IPS-18a (cell line): ENCODE data around the gene HOPX.

Experiments used
- H3K27ac ChIP-seq: one replicate; pipeline ENCODE4 v1.5.1; 2013; ENCODE audit warnings: low read length
- H3K27me3 ChIP-seq: one replicate; pipeline ENCODE4 v1.6.1; 2013; ENCODE audit warnings: mild to moderate bottlenecking, low read length; ENCODE audit not compliant: control insufficient read depth, insufficient read depth
- H3K36me3 ChIP-seq: one replicate; pipeline ENCODE4 v1.6.1; 2013; ENCODE audit warnings: low read depth, low read length; ENCODE audit not compliant: control insufficient read depth
- H3K4me1 ChIP-seq: one replicate; pipeline ENCODE4 v1.6.1; 2013; ENCODE audit warnings: low read depth, low read length; ENCODE audit not compliant: control insufficient read depth
- H3K4me3 ChIP-seq: one replicate; pipeline ENCODE4 v1.5.1; 2013; ENCODE audit warnings: low read length
- H3K9ac ChIP-seq: one replicate; pipeline ENCODE4 v1.6.1; 2013; ENCODE audit warnings: mild to moderate bottlenecking, low read length, moderate library complexity
- H3K9me3 ChIP-seq: one replicate; pipeline ENCODE4 v1.6.1; 2013; ENCODE audit warnings: low read depth, low read length; ENCODE audit not compliant: control insufficient read depth

Gene HOPX

DNA sequence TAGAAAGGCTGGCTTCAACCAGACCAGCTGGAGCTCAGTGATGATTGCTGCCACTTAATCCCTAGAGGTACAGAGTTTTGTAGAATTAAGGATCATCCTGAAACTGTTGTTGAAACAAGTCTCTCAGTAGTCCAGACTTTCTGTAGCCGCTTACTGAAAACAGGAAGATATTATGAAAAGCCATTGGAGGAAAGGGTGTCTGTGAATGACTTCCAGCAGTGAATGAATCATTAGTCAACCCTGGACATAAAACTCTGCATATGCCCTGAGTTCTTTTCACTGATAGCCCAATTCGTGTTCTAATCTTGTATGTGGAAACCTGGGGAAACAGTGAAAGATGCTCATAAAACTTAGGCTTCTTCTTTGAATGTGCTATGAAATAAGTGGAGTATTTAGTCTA lies 14.8 kb downstream of the HOPX start:
- Histone ChIP-seq H3K9me3 (no peaks in the 10 kb centered on the region), H3K27ac (no peak overlapping the region), H3K4me3 (no peak overlapping the region), H3K4me1 (peaks cover 7% of the 10 kb centered on the region), H3K36me3 (no peaks in the 10 kb centered on the region), H3K27me3 (peaks cover 3% of the 10 kb centered on the region), H3K9ac (no peak overlapping the region)

DNA sequence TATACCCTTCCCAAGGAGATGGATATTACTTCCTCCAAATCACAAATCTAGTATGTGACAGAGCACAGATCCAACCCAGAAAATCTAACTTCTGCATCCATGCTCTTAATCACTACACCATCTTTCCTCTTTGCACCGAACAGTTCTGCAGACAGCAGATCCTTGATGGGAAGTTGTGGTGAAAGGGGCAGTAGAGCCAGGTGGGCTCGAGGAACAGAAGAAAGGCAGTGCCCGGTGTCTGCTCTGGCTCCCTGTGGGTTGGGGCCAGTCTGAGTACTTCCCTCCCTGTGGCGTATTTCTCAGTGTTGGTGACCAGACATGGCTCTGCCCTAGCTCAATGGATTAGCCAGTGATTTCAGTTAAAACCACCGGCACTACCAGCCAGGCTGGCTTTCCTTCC lies 15.3 kb downstream of the HOPX start:
- no peak overlapping the region for H3K9ac ChIP-seq
- H3K4me1 ChIP-seq: peaks cover 7% of the 10 kb centered on the region
- no peaks in the 10 kb centered on the region for H3K36me3 ChIP-seq
- no peak overlapping the region for H3K27ac ChIP-seq
- no peak overlapping the region for H3K4me3 ChIP-seq
- peaks cover 7% of the 10 kb centered on the region for H3K27me3 ChIP-seq
- H3K9me3 ChIP-seq: no peaks in the 10 kb centered on the region

GRCh38 chr4:56662782-56663468 lies 18.2 kb downstream of the HOPX start:
- peaks cover 25% of the 10 kb centered on the region for H3K27me3 ChIP-seq
- H3K36me3 ChIP-seq: no peaks in the 10 kb centered on the region
- no peak overlapping the region for H3K27ac ChIP-seq
- H3K4me1 ChIP-seq: peaks cover 7% of the 10 kb centered on the region
- H3K9ac ChIP-seq: no peak overlapping the region
- no peak overlapping the region for H3K4me3 ChIP-seq
- H3K9me3 ChIP-seq: no peaks in the 10 kb centered on the region

DNA sequence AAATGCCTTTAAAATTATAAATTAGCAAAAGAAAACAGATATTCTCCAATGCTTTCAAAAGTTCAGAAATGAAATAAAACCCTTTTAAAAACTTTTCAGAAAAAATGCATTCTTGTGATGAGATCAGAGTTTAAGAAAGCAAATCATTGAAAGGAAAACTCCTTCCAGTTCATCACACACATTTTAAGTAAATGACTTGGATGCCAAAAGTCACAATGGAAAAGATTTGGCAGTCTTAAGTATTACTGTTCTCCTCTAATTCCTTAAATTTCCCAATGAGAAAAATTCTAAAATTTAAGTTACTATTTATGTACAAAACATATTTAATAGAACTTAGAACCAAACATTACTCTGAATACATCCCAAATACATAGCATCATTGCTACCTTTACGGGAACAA lies 21.1 kb downstream of the HOPX start:
- Histone ChIP-seq H3K9me3 (no peaks in the 10 kb centered on the region), H3K27me3 (peaks cover 55% of the 10 kb centered on the region), H3K4me3 (no peak overlapping the region), H3K4me1 (peaks cover 8% of the 10 kb centered on the region), H3K27ac (no peak overlapping the region), H3K36me3 (no peaks in the 10 kb centered on the region), H3K9ac (no peak overlapping the region)

DNA sequence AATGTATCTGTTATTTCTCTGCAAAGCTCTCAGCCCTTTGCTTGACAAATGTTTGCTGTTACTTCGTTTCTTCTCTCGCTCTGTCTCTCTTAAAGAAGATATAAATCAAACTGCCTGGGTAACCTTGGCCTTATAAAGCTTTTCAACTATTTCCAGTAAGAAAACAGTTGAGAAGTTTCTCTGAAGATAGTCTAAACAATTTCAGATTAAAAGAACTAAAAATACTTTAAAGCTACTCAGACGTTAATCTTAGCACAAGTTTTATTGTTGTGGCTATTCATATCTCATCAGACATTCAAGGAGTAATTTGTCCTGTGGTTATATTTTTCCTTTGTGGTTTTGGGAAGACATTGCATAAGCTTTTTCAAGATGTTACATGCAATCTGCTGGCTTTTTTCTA lies 22.6 kb downstream of the HOPX start:
- no peaks in the 10 kb centered on the region for H3K36me3 ChIP-seq
- H3K9ac ChIP-seq: no peak overlapping the region
- no peaks in the 10 kb centered on the region for H3K9me3 ChIP-seq
- no peak overlapping the region for H3K4me3 ChIP-seq
- no peak overlapping the region for H3K27ac ChIP-seq
- H3K27me3 ChIP-seq: peaks cover 69% of the 10 kb centered on the region
- peaks cover 11% of the 10 kb centered on the region for H3K4me1 ChIP-seq

GRCh38 chr4:56657818-56658217 lies 23.3 kb downstream of the HOPX start:
- H3K27ac ChIP-seq: no peak overlapping the region
- no peak overlapping the region for H3K4me3 ChIP-seq
- no peak overlapping the region for H3K9ac ChIP-seq
- H3K4me1 ChIP-seq: peaks cover 6% of the 10 kb centered on the region
- no peaks in the 10 kb centered on the region for H3K36me3 ChIP-seq
- no peaks in the 10 kb centered on the region for H3K9me3 ChIP-seq
- peaks cover 75% of the 10 kb centered on the region for H3K27me3 ChIP-seq

GRCh38 chr4:56657128-56657527 lies 24.0 kb downstream of the HOPX start:
- Histone ChIP-seq H3K9ac (no peak overlapping the region), H3K27me3 (peaks cover 79% of the 10 kb centered on the region), H3K4me1 (peaks cover 4% of the 10 kb centered on the region), H3K27ac (no peak overlapping the region), H3K36me3 (no peaks in the 10 kb centered on the region), H3K4me3 (no peak overlapping the region), H3K9me3 (no peaks in the 10 kb centered on the region)

- Histone ChIP-seq H3K4me3 (peak overlapping the region; percentile 76), H3K27me3 (peaks cover 76% of the 10 kb centered on the region), H3K36me3 (no peaks in the 10 kb centered on the region), H3K9ac (no peak overlapping the region), H3K27ac (no peak overlapping the region), H3K9me3 (no peaks in the 10 kb centered on the region), H3K4me1 (peaks cover 4% of the 10 kb centered on the region)
These were observed 24.8 kb downstream of the HOPX start for GRCh38 chr4:56656346-56656643.

GRCh38 chr4:56655627-56656345 lies 25.3 kb downstream of the HOPX start:
- H3K4me1 ChIP-seq: peaks cover 4% of the 10 kb centered on the region
- H3K9me3 ChIP-seq: no peaks in the 10 kb centered on the region
- H3K36me3 ChIP-seq: no peaks in the 10 kb centered on the region
- no peak overlapping the region for H3K9ac ChIP-seq
- peak overlapping the region; percentile 76 for H3K4me3 ChIP-seq
- H3K27me3 ChIP-seq: peaks cover 72% of the 10 kb centered on the region
- H3K27ac ChIP-seq: no peak overlapping the region

DNA sequence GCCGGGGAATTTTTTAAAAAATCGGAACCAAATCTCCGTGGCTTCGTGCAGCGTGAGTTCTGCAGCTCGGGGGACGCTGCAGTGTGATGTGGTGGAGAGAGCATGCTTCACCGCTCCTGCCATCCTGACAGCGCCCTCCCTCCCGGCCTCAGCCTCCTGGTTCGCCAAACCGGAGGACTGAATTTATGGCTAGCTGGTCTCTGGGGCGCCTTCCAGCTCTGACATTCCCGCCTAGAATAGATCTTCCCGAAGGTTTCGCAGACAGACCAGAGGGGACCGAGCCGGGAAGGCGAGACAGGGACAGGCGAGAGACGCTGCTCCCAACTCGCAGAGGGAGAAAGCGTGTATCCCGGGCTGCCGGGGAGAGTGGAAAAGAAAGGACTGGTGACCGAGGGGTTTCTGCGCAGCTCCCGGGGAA lies 25.9 kb downstream of the HOPX start:
- H3K27ac ChIP-seq: no peak overlapping the region
- H3K27me3 ChIP-seq: peaks cover 72% of the 10 kb centered on the region
- no peak overlapping the region for H3K9ac ChIP-seq
- H3K36me3 ChIP-seq: no peaks in the 10 kb centered on the region
- peak overlapping the region; percentile 76 for H3K4me3 ChIP-seq
- H3K9me3 ChIP-seq: no peaks in the 10 kb centered on the region
- peaks cover 4% of the 10 kb centered on the region for H3K4me1 ChIP-seq

DNA sequence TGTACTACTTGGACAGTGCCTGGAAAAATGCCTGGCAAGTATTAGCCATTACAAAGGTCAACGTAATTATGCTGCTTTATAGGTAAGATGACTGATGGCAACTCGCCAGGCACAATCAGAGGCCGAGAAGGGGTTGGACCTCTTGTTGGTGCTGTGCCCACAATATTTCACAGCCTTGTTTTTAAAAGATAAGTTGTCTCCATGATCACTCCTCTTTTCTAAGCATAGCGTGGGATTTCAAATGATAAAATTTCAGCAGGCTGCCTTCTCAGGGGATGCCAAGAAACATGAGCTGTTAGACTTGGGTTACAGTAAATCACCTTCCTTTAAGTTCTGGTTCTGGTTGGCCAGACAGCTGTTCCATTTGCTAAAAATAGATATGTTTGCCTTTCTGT lies 26.9 kb downstream of the HOPX start:
- H3K27ac ChIP-seq: no peak overlapping the region
- no peak overlapping the region for H3K9ac ChIP-seq
- no peak overlapping the region for H3K4me3 ChIP-seq
- H3K4me1 ChIP-seq: peaks cover 4% of the 10 kb centered on the region
- H3K36me3 ChIP-seq: no peaks in the 10 kb centered on the region
- H3K27me3 ChIP-seq: peaks cover 65% of the 10 kb centered on the region
- no peaks in the 10 kb centered on the region for H3K9me3 ChIP-seq
